DOHH2 (cell line): ENCODE measurements around the gene PLCB2.

Experiments
- CTCF ChIP-seq: fragments of 200-600 bp; sonication (generic); IDR thresholded peaks from one replicate; pipeline ENCODE4 v1.5.1; 2014; ENCODE audit warnings: antibody characterized with exemption, mild to moderate bottlenecking, low read depth, low read length; ENCODE audit not compliant: poor library complexity, severe bottlenecking
- EZH2phosphoT487 ChIP-seq: fragments of 200-600 bp; sonication (generic); IDR thresholded peaks from 2 replicates; pipeline ENCODE4 v1.6.1; 2017; ENCODE audit warnings: borderline replicate concordance, mild to moderate bottlenecking, antibody characterized with exemption, low read length, moderate library complexity, mixed read lengths

- no peak for TF ChIP-seq CTCF
- TF ChIP-seq EZH2phosphoT487, result no peak
Observed at GRCh38 chr15:40338921-40339620, 31.3 kb upstream of the PLCB2 start.
